Cerebellar nuclear complex (tissue), 1 donor: ENCODE data around the gene HCFC1.
A peak's percentile ranks its signal among the peaks of the same experiment; 100 is the strongest.

ENCODE experiments used
- DNase-seq, 2 experiments: peaks; one replicate each; lab custom pipeline; 2025; lab: John Stamatoyannopoulos, UW

The HCFC1 gene

GRCh38 chrX:153974003-153974725 is 2.5 kb upstream of the HCFC1 start:
- DNase-seq: no peak

- DNase-seq: no peak
Measured at GRCh38 chrX:153973127-153974002, 1.7 kb upstream of the HCFC1 start.

GRCh38 chrX:153972368-153973126 is 929 bp upstream of the HCFC1 start, which contains the start of gene TMEM187:
Gene TMEM187 (plus strand): TSS chrX:153972754. CDS start chrX:153982063, 9,309 bp downstream.
- peak; percentile 39 to 52 for DNase-seq

GRCh38 chrX:153971124-153971449 is 531 bp downstream of the HCFC1 start:
- DNase-seq: peak in 1 of 2 experiments; percentile 40

- DNase-seq: peak in 1 of 2 experiments; percentile 57
Measured at GRCh38 chrX:153970357-153971123, 1.1 kb downstream of the HCFC1 start.

GRCh38 chrX:153969904-153970356 is 1.7 kb downstream of the HCFC1 start:
- peak in 1 of 2 experiments; percentile 35 for DNase-seq

GRCh38 chrX:153969125-153969903 is 2.3 kb downstream of the HCFC1 start:
- DNase-seq: no peak

GRCh38 chrX:153968754-153969124 is 2.9 kb downstream of the HCFC1 start:
- DNase-seq: no peak

- no peak for DNase-seq
Measured at GRCh38 chrX:153968255-153968654, 3.4 kb downstream of the HCFC1 start.

GRCh38 chrX:153967536-153968224 is 3.9 kb downstream of the HCFC1 start:
- no peak for DNase-seq

- no peak for DNase-seq
Measured at GRCh38 chrX:153966841-153967535, 4.6 kb downstream of the HCFC1 start.

- DNase-seq: peak in 1 of 2 experiments; percentile 65
Measured at GRCh38 chrX:153966283-153966688, 5.3 kb downstream of the HCFC1 start.

GRCh38 chrX:153965406-153965805 is 6.2 kb downstream of the HCFC1 start:
- DNase-seq: no peak

GRCh38 chrX:153964105-153964504 is 7.5 kb downstream of the HCFC1 start:
- no peak for DNase-seq

- no peak for DNase-seq
Measured at GRCh38 chrX:153963546-153963945, 8.1 kb downstream of the HCFC1 start.

- DNase-seq: no peak
Measured at GRCh38 chrX:153961292-153961691, 10.3 kb downstream of the HCFC1 start.

GRCh38 chrX:153960786-153961185 is 10.8 kb downstream of the HCFC1 start:
- no peak for DNase-seq

- no peak for DNase-seq
Measured at GRCh38 chrX:153960077-153960476, 11.5 kb downstream of the HCFC1 start.

- DNase-seq: no peak
Measured at GRCh38 chrX:153959649-153960048, 12.0 kb downstream of the HCFC1 start.
